NT2/D1 (cell line): ENCODE results near the gene LRCH1.

Experiments
- DNase-seq: peaks from one replicate; pipeline ENCODE4 v3.0.0-alpha.2; 2011; ENCODE audit warnings: low read depth, low spot score
- H3K27me3 ChIP-seq: 2 replicates; pipeline ENCODE4 v1.6.0; 2011; ENCODE audit warnings: mild to moderate bottlenecking; ENCODE audit not compliant: insufficient read length, insufficient read depth
- H3K36me3 ChIP-seq: 2 replicates; pipeline ENCODE4 v1.6.1; 2011; ENCODE audit warnings: mild to moderate bottlenecking, low read length, mixed read lengths; ENCODE audit not compliant: insufficient read depth, insufficient read length
- H3K4me1 ChIP-seq: 2 replicates; pipeline ENCODE4 v1.5.1; 2011; ENCODE audit not compliant: insufficient read depth, insufficient read length
- H3K4me3 ChIP-seq: 2 replicates; pipeline ENCODE4 v1.5.1; 2011; ENCODE audit warnings: low read depth; ENCODE audit not compliant: insufficient read length
- H3K9ac ChIP-seq: 2 replicates; pipeline ENCODE4 v1.6.0; 2011; ENCODE audit warnings: low read depth; ENCODE audit not compliant: insufficient read length
- H3K9me3 ChIP-seq: 2 replicates; pipeline ENCODE4 v1.5.1; 2011; ENCODE audit warnings: mild to moderate bottlenecking, low read length; ENCODE audit not compliant: insufficient read depth
- SUZ12 ChIP-seq: IDR thresholded peaks from 2 replicates; pipeline ENCODE4 v1.6.1; 2011; ENCODE audit not compliant: insufficient read length, insufficient read depth; ENCODE audit errors: extremely low read depth
- YY1 ChIP-seq: IDR thresholded peaks from 2 replicates; pipeline ENCODE4 v1.6.1; 2011; ENCODE audit not compliant: insufficient read length, insufficient read depth
- ZNF274 ChIP-seq: IDR thresholded peaks from 2 replicates; pipeline ENCODE4 v1.6.1; 2011; ENCODE audit warnings: mild to moderate bottlenecking, low read depth, low read length

Gene LRCH1

DNA sequence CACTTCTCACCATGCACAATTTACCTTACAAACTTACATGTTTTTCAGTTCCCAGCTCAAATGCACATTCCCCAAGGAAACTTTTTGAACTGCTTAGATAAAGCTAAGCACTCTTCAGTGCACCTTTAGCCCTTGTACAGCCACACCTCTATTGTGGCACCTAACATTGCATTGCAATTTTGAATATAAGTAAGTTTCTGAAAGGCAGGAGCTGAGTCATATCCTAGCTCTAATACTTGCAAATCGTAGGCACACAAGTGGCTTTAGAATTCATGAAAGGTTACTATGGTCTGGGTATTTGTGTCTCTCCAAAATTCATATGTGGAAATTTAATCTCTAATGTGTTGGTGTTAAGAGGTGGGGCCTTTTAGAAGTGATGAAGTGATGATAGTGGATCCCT is 248.9 kb downstream of the LRCH1 start:
- DNase-seq = no peak
- no peak overlapping the region for H3K4me3 ChIP-seq
- no peaks in the 10 kb centered on the region for H3K27me3 ChIP-seq
- no peaks in the 10 kb centered on the region for H3K9me3 ChIP-seq
- H3K4me1 ChIP-seq = no peaks in the 10 kb centered on the region
- no peaks in the 10 kb centered on the region for H3K36me3 ChIP-seq
- H3K9ac ChIP-seq = no peak overlapping the region
- TF ChIP-seq YY1 (no peak), SUZ12 (no peak), ZNF274 (no peak)
